H1 (cell line): ENCODE results near the gene SRPX2. TPM values are rescaled to one million over a fixed set of nuclear protein-coding genes. Genes with fewer than 3 reads are reported as not detected.

ENCODE experiments used
- CTCF ChIA-PET: fragments of 300-600 bp; sonication (Branson Sonifier 250); formaldehyde crosslinking; loops from one replicate; lab custom pipeline; 2021; ENCODE audit not compliant: partially characterized antibody; lab: Charles Lee
- POLR2A ChIA-PET: fragments of 300-600 bp; sonication (Branson Sonifier 250); formaldehyde crosslinking; loops from one replicate; lab custom pipeline; 2021; ENCODE audit warnings: inconsistent platforms; ENCODE audit not compliant: partially characterized antibody; lab: Charles Lee
- DNase-seq, 2 experiments: peaks; one replicate each; pipeline versions ENCODE4 v3.0.0 to v3.0.0-alpha.2; 2010 to 2022; ENCODE audit warnings: low spot score in 2 of 2, low read depth in 1 of 2, mixed read lengths in 1 of 2
- FAIRE-seq: peaks from 2 replicates; lab custom pipeline; 2011; peaks lifted over from hg19 to GRCh38; lab: Jason Lieb, UNC
- H2AFZ ChIP-seq: 2 replicates; pipeline ENCODE4 v1.8.1; 2012; ENCODE audit warnings: low read length, inconsistent platforms
- H2AK5ac ChIP-seq: 2 replicates; pipeline ENCODE4 v1.6.1; 2013; ENCODE audit warnings: low read depth, low read length
- H2BK120ac ChIP-seq: replicated peaks from 2 replicates; pipeline ENCODE3; 2013; ENCODE audit warnings: low read depth, low read length, inconsistent platforms
- H2BK12ac ChIP-seq: 2 replicates; pipeline ENCODE4 v1.6.1; 2013; ENCODE audit warnings: low read depth, low read length
- H2BK15ac ChIP-seq: 2 replicates; pipeline ENCODE4 v1.6.1; 2013; ENCODE audit warnings: low read length
- H2BK20ac ChIP-seq: 2 replicates; pipeline ENCODE4 v1.6.1; 2013; ENCODE audit warnings: low read length
- H2BK5ac ChIP-seq: 2 replicates; pipeline ENCODE4 v1.6.1; 2013; ENCODE audit warnings: low read depth, low read length
- H3K14ac ChIP-seq: 2 replicates; pipeline ENCODE4 v1.6.1; 2013; ENCODE audit warnings: inconsistent platforms; ENCODE audit not compliant: insufficient read length
- H3K18ac ChIP-seq: 2 replicates; pipeline ENCODE4 v1.6.1; 2013; ENCODE audit warnings: low read length; ENCODE audit errors: extremely low read depth
- H3K23ac ChIP-seq: 2 replicates; pipeline ENCODE4 v1.6.1; 2013; ENCODE audit warnings: inconsistent platforms; ENCODE audit not compliant: insufficient read length
- H3K23me2 ChIP-seq: 2 replicates; pipeline ENCODE4 v1.6.1; 2013; ENCODE audit warnings: low read depth, low read length
- H3K27ac ChIP-seq: 2 replicates; pipeline ENCODE4 v1.6.1; 2011; ENCODE audit warnings: low read depth, low read length, inconsistent platforms
- H3K27me3 ChIP-seq, 4 experiments: replicated peaks in 1 of 4; 1 replicate in 1 of 4; 2 replicates in 3 of 4; pipeline versions ENCODE4 v1.6.1 to v1.8.1; 2011 to 2013; ENCODE audit warnings: low read length in 3 of 4, mild to moderate bottlenecking in 3 of 4, inconsistent platforms in 2 of 4, mixed read lengths in 2 of 4, moderate library complexity in 1 of 4; ENCODE audit not compliant: control insufficient read depth in 3 of 4, insufficient read depth in 3 of 4; ENCODE audit errors: extremely low read depth in 1 of 4
- H3K36me3 ChIP-seq, 4 experiments: 2 replicates each; pipeline versions ENCODE4 v1.6.1 to v1.8.1; 2011 to 2013; ENCODE audit warnings: mild to moderate bottlenecking in 4 of 4, low read length in 3 of 4, moderate library complexity in 2 of 4, control low read depth in 1 of 4, inconsistent platforms in 1 of 4; ENCODE audit not compliant: insufficient read depth in 4 of 4, control insufficient read depth in 2 of 4
- H3K4ac ChIP-seq: replicated peaks from 2 replicates; pipeline ENCODE3; 2013; ENCODE audit warnings: low read length, low read depth, mixed read lengths, inconsistent platforms; ENCODE audit not compliant: insufficient read length
- H3K4me1 ChIP-seq, 4 experiments: replicated peaks in 1 of 4; 1 replicate in 1 of 4; 2 replicates in 3 of 4; pipeline versions ENCODE4 v1.6.1 to v1.8.1; 2011 to 2013; ENCODE audit warnings: low read length in 3 of 4, inconsistent platforms in 2 of 4, mixed read lengths in 1 of 4; ENCODE audit not compliant: insufficient read depth in 4 of 4, control insufficient read depth in 3 of 4
- H3K4me2 ChIP-seq, 2 experiments: 2 replicates each; pipeline versions ENCODE4 v1.6.1 to v1.8.1; 2011 to 2013; ENCODE audit warnings: low read depth in 2 of 2, low read length in 2 of 2, control low read depth in 1 of 2, inconsistent platforms in 1 of 2, mild to moderate bottlenecking in 1 of 2; ENCODE audit not compliant: insufficient read depth in 1 of 2
- H3K4me3 ChIP-seq, 4 experiments: fragments of 200-600, 300-600 bp in 1 of 4; sonication (generic), shearing (Covaris generic), sonication (Bioruptor Twin) in 1 of 4; 2 replicates each; pipeline versions ENCODE4 v1.5.1 to v1.8.1; 2011 to 2016; ENCODE audit warnings: low read length in 4 of 4, low read depth in 3 of 4, control low read depth in 2 of 4, inconsistent platforms in 2 of 4, mild to moderate bottlenecking in 2 of 4, mixed read lengths in 1 of 4, moderate library complexity in 1 of 4; ENCODE audit not compliant: insufficient read depth in 2 of 4; ENCODE audit errors: extremely low read depth in 1 of 4
- H3K56ac ChIP-seq: replicated peaks from 2 replicates; pipeline ENCODE3; 2013; ENCODE audit warnings: low read depth, mild to moderate bottlenecking, mixed read lengths, low read length, inconsistent platforms; ENCODE audit not compliant: insufficient read length
- H3K79me1 ChIP-seq: 2 replicates; pipeline ENCODE4 v1.6.1; 2013; ENCODE audit warnings: low read depth, low read length, control low read depth
- H3K79me2 ChIP-seq, 2 experiments: 2 replicates each; pipeline versions ENCODE4 v1.6.1 to v1.8.1; 2012 to 2013; ENCODE audit warnings: low read length in 2 of 2, mild to moderate bottlenecking in 2 of 2, inconsistent platforms in 1 of 2; ENCODE audit not compliant: insufficient read depth in 2 of 2, control insufficient read depth in 1 of 2
- H3K9ac ChIP-seq, 4 experiments: replicated peaks in 1 of 4; 1 replicate in 1 of 4; 2 replicates in 3 of 4; pipeline versions ENCODE4 v1.6.1 to v1.8.1; 2011 to 2013; ENCODE audit warnings: low read depth in 3 of 4, low read length in 3 of 4, control low read depth in 2 of 4, mild to moderate bottlenecking in 2 of 4, moderate library complexity in 2 of 4, inconsistent platforms in 1 of 4; ENCODE audit errors: extremely low read depth in 1 of 4
- H3K9me3 ChIP-seq, 2 experiments: 2 replicates each; pipeline versions ENCODE4 v1.6.1 to v1.8.1; 2012 to 2013; ENCODE audit warnings: mild to moderate bottlenecking in 2 of 2, moderate library complexity in 2 of 2, control low read depth in 1 of 2, inconsistent platforms in 1 of 2, low read depth in 1 of 2, low read length in 1 of 2, mixed read lengths in 1 of 2; ENCODE audit not compliant: insufficient read depth in 2 of 2
- H4K20me1 ChIP-seq, 2 experiments: replicated peaks in 1 of 2; 2 replicates each; pipeline versions ENCODE3 to v1.8.1; 2011 to 2013; ENCODE audit warnings: inconsistent platforms in 2 of 2, low read length in 2 of 2, mild to moderate bottlenecking in 1 of 2; ENCODE audit not compliant: insufficient read depth in 2 of 2, control insufficient read depth in 1 of 2
- H4K5ac ChIP-seq: 2 replicates; pipeline ENCODE4 v1.6.1; 2013; ENCODE audit warnings: low read length, low read depth, mixed read lengths, inconsistent platforms; ENCODE audit not compliant: insufficient read length
- H4K8ac ChIP-seq: 2 replicates; pipeline ENCODE4 v1.8.0; 2013; ENCODE audit warnings: mild to moderate bottlenecking, moderate library complexity, low read length, inconsistent platforms; ENCODE audit not compliant: insufficient read depth; ENCODE audit errors: extremely low read depth
- H4K91ac ChIP-seq: replicated peaks from 2 replicates; pipeline ENCODE3; 2013; ENCODE audit warnings: low read length, mixed read lengths, inconsistent platforms; ENCODE audit not compliant: insufficient read length
- ATF2 ChIP-seq: IDR thresholded peaks from 2 replicates; pipeline ENCODE4 v1.6.1; 2012; ENCODE audit warnings: low read length, inconsistent platforms
- EGR1 ChIP-seq: IDR thresholded peaks from 2 replicates; pipeline ENCODE4 v1.6.1; 2011; ENCODE audit warnings: low read depth, low read length, borderline replicate concordance
- KDM5A ChIP-seq: fragments of 200-600 bp; IDR thresholded peaks from 2 replicates; pipeline ENCODE4 v1.7.1; 2012; ENCODE audit warnings: mild to moderate bottlenecking, low read length, inconsistent platforms, mixed read lengths
- MAFK ChIP-seq: IDR thresholded peaks from 2 replicates; pipeline ENCODE4 v1.6.1; 2012; ENCODE audit warnings: low read depth, mild to moderate bottlenecking, improper control_type of control experiment, low read length
- NRF1 ChIP-seq: IDR thresholded peaks from 2 replicates; pipeline ENCODE4 v1.6.1; 2011; ENCODE audit warnings: mild to moderate bottlenecking, low read depth, low read length, improper control_type of control experiment
- POLR2A ChIP-seq, 2 experiments: IDR thresholded peaks; 1 replicate in 1 of 2; 2 replicates in 1 of 2; pipeline ENCODE4 v1.6.1; 2011; ENCODE audit warnings: low read depth in 2 of 2, low read length in 2 of 2, mild to moderate bottlenecking in 2 of 2; ENCODE audit errors: control extremely low read depth in 1 of 2
- RAD21 ChIP-seq, 2 experiments: IDR thresholded peaks in 1 of 2; conservative IDR thresholded peaks in 1 of 2; 2 replicates each; pipeline ENCODE4 v1.6.1; 2011; ENCODE audit warnings: low read depth in 2 of 2, low read length in 2 of 2, improper control_type of control experiment in 1 of 2, inconsistent platforms in 1 of 2, mild to moderate bottlenecking in 1 of 2, moderate library complexity in 1 of 2
- SIN3A ChIP-seq, 2 experiments: IDR thresholded peaks in 1 of 2; conservative IDR thresholded peaks in 1 of 2; 2 replicates each; pipeline ENCODE4 v1.6.1; 2011 to 2012; ENCODE audit warnings: low read length in 2 of 2, improper control_type of control experiment in 1 of 2, low read depth in 1 of 2, mild to moderate bottlenecking in 1 of 2
- USF2 ChIP-seq: IDR thresholded peaks from 2 replicates; pipeline ENCODE4 v1.6.1; 2011; ENCODE audit warnings: low read length, improper control_type of control experiment
- WGBS, 2 experiments: shearing (Covaris generic) in 1 of 2; methylation state at CpG; one replicate each; pipeline versions ENCODE4 v1.1.6 to v1.1.7; 2013 to 2015; ENCODE audit warnings: low lambda C conversion rate in 2 of 2, mixed read lengths in 2 of 2, inconsistent platforms in 1 of 2, low coverage in 1 of 2, missing lambda C conversion rate in 1 of 2; ENCODE audit not compliant: insufficient replicate concordance in 2 of 2, insufficient coverage in 1 of 2, insufficient read length in 1 of 2; ENCODE audit errors: extremely low coverage in 1 of 2, missing lambda C conversion rate in 1 of 2; 5-methylcytosine and 5-hydroxymethylcytosine counted together
- polyA plus RNA-seq, 7 experiments: library from polyadenylated mRNA; depleted of rRNA in 3 of 7; stranded (reverse) in 5 of 7; unstranded in 2 of 7; fragments of >200 nt in 5 of 7; fragments of 200-250 nt in 2 of 7; gene quantifications; 1 replicate in 5 of 7; 2 replicates in 1 of 7; 4 replicates in 1 of 7; pipeline versions ENCODE4 v1.2.1 to v1.2.3, GENCODE V29; 2011 to 2013; ENCODE audit warnings: missing spikeins in 2 of 7, mixed read lengths in 2 of 7
- total RNA-seq: library from RNA; stranded (reverse); fragmentation: NEBNext Ultra II Directional; extraction: Animal tissue kit (Norgen Biotek cat#: 25700); gene quantifications from 2 replicates; pipeline ENCODE4 v1.2.1, GENCODE V29; 2021

SRPX2 gene
- total and polyA plus RNA-seq, 2 of the 8 experiments (the other 6 are each of a cell fraction or from before 2014, with no cell fraction given) = not detected

GRCh38 chrX:100662170-100662569 lies 18.2 kb downstream of the SRPX2 start:
- Histone ChIP-seq H3K23me2 (no peaks in the 10 kb centered on the region), H3K9me3 (no peaks in the 10 kb centered on the region), H3K79me1 (no peaks in the 10 kb centered on the region), H4K91ac (no peak overlapping the region), H3K56ac (no peak overlapping the region), H2BK20ac (no peak overlapping the region), H2AFZ (no peak overlapping the region), H3K9ac (no peak overlapping the region), H2BK120ac (no peak overlapping the region), H3K4me2 (no peak overlapping the region), H4K5ac (no peak overlapping the region), H2BK5ac (no peak overlapping the region), H4K20me1 (no peaks in the 10 kb centered on the region), H3K23ac (no peak overlapping the region), H2BK15ac (no peak overlapping the region), H3K27ac (no peak overlapping the region), H3K79me2 (no peaks in the 10 kb centered on the region), H3K36me3 (no peaks in the 10 kb centered on the region), H4K8ac (no peak overlapping the region), H3K4me1 (no peaks in the 10 kb centered on the region), H2AK5ac (no peak overlapping the region), H3K18ac (no peak overlapping the region), H2BK12ac (no peak overlapping the region), H3K27me3 (no peaks in the 10 kb centered on the region), H3K14ac (no peak overlapping the region), H3K4ac (no peak overlapping the region), H3K4me3 (no peak overlapping the region)
- DNase-seq (no peak), FAIRE-seq (no peak)
- CTCF ChIA-PET = interaction anchor here (1.1 to 1.9 kb wide), 2 partner anchors 8 to 9 kb away, joined by 6 read pairs; no protein-coding TSS in a partner anchor
- POLR2A ChIA-PET = no interaction called here
- 76% methylated on average over 10 of the region's 13 CpGs; no CpG with 5 or more reads in 1 of the 2 experiments for WGBS, 2 experiments
- no peak for TF ChIP-seq EGR1
- TF ChIP-seq SIN3A (conservative IDR thresholded peaks at IDR 0.05 in 1 of 2, IDR thresholded peaks at IDR 0.05 in 1 of 2; ENCODE audit: low read depth in 1 of 2, low read length in 2 of 2) = no peak
- no peak for TF ChIP-seq POLR2A (IDR thresholded peaks at IDR 0.05; ENCODE audit: control extremely low read depth in 1 of 2, low read depth in 2 of 2, low read length in 2 of 2)
- TF ChIP-seq USF2 = no peak
- TF ChIP-seq NRF1 = no peak
- TF ChIP-seq ATF2 = no peak
- no peak for TF ChIP-seq MAFK
- no peak for TF ChIP-seq KDM5A
- no peak for TF ChIP-seq RAD21 (IDR thresholded peaks at IDR 0.05 in 1 of 2, conservative IDR thresholded peaks at IDR 0.05 in 1 of 2; ENCODE audit: low read depth in 2 of 2, low read length in 2 of 2)
